Kidney (tissue), 14 donors: ENCODE data around the gene NANOGP8. TPM values are rescaled to one million over a fixed set of nuclear protein-coding genes. Genes with fewer than 3 reads are reported as not detected.

Experiments
- DNase-seq, 5 donors: peaks; one replicate each; pipeline ENCODE4 v3.0.0-alpha.2; 2013 to 2020
- FAIRE-seq: peaks from 2 replicates; lab custom pipeline; 2012; peaks lifted over from hg19 to GRCh38; lab: Jason Lieb, UNC
- H3K27ac ChIP-seq, 2 donors: one replicate each; pipeline ENCODE4 v1.7.0; 2013; ENCODE audit warnings: low read depth in 2 of 2, low read length in 2 of 2, inconsistent platforms in 1 of 2
- H3K27me3 ChIP-seq: one replicate; pipeline ENCODE4 v1.7.1; 2013; ENCODE audit warnings: low read length, inconsistent platforms; ENCODE audit not compliant: control insufficient read depth, insufficient read depth
- H3K36me3 ChIP-seq, 3 donors: one replicate each; pipeline versions ENCODE4 v1.7.0 to v1.7.1; 2013; ENCODE audit warnings: low read length in 3 of 3, control low read depth in 1 of 3, inconsistent platforms in 1 of 3; ENCODE audit not compliant: insufficient read depth in 3 of 3, control insufficient read depth in 2 of 3
- H3K4me1 ChIP-seq, 3 donors: one replicate each; pipeline versions ENCODE4 v1.7.0 to v1.7.1; 2013; ENCODE audit warnings: low read length in 3 of 3, inconsistent platforms in 1 of 3, low read depth in 1 of 3; ENCODE audit not compliant: control insufficient read depth in 2 of 3, insufficient read depth in 2 of 3
- H3K4me3 ChIP-seq, 3 donors: one replicate each; pipeline versions ENCODE4 v1.7.0 to v1.8.1; 2013; ENCODE audit warnings: low read length in 3 of 3, control low read depth in 1 of 3, inconsistent platforms in 1 of 3
- H3K9ac ChIP-seq, 3 donors: one replicate each; pipeline versions ENCODE4 v1.7.0 to v1.7.1; 2013; ENCODE audit warnings: low read length in 3 of 3, control low read depth in 1 of 3, inconsistent platforms in 1 of 3
- H3K9me3 ChIP-seq, 3 donors: one replicate each; pipeline versions ENCODE4 v1.7.0 to v1.7.1; 2013; ENCODE audit warnings: low read length in 3 of 3, control low read depth in 1 of 3, inconsistent platforms in 1 of 3; ENCODE audit not compliant: control insufficient read depth in 2 of 3, insufficient read depth in 1 of 3
- CTCF ChIP-seq: IDR thresholded peaks from 3 replicates; pipeline ENCODE4 v1.5.1; 2012; ENCODE audit warnings: mild to moderate bottlenecking, moderate library complexity, borderline replicate concordance; ENCODE audit not compliant: insufficient read depth; ENCODE audit errors: extremely low read depth
- intact Hi-C: fragments of 100-400 bp; cut with DNase I; formaldehyde crosslinking; loops from one replicate; pipeline ENCODE4 v1.11.1; 2022
- polyA plus RNA-seq: library from polyadenylated mRNA; stranded (reverse); fragments of 350-450 nt; fragmentation: Illumina TruSeq; extraction: RNeasy Lipid Tissue Mini Kit (QIAGEN cat#74804); gene quantifications from one replicate; pipeline ENCODE4 v1.2.3, GENCODE V29; 2014; ENCODE audit warnings: low read depth, low replicate concordance; ENCODE audit not compliant: insufficient read depth
- total RNA-seq: library from RNA; stranded (reverse); fragmentation: NEBNext Ultra II Directional; extraction: Animal tissue kit (Norgen Biotek cat#: 25700); gene quantifications from one replicate; pipeline ENCODE4 v1.2.1, GENCODE V29; 2021
- donor health status: control.
- donor health status: control.
- donor health status: control.
- donor health status: control.
- donor health status: control.
- donor health status: DM: yes; HTN: yes; CAD: no.
- donor health status: Normal renal cell carcinoma (clear cell type).

The NANOGP8 gene
- total and polyA plus RNA-seq, 2 donors from 2014 or later, result 1.3 TPM; not detected in 1

- no peak for FAIRE-seq
- Histone ChIP-seq H3K36me3 (no peaks in the 10 kb centered on the region), H3K27ac (no peak overlapping the region), H3K4me3 (no peak overlapping the region), H3K4me1 (peaks cover 0 to under 1% (median 0%) of the 10 kb centered on the region in 3 donors), H3K27me3 (no peaks in the 10 kb centered on the region), H3K9ac (no peak overlapping the region), H3K9me3 (no peaks in the 10 kb centered on the region)
- no peak for TF ChIP-seq CTCF
- intact Hi-C loops, result no loop called here
- no peak for DNase-seq
Measured at GRCh38 chr15:35060591-35060990, 24.5 kb downstream of the NANOGP8 start.

- DNase-seq (no peak), FAIRE-seq (no peak)
- intact Hi-C loops, result no loop called here
- Histone ChIP-seq H3K36me3 (no peaks in the 10 kb centered on the region), H3K27me3 (no peaks in the 10 kb centered on the region), H3K9ac (no peak overlapping the region), H3K4me1 (peaks cover 0 to 2% (median 0%) of the 10 kb centered on the region in 3 donors), H3K4me3 (no peak overlapping the region), H3K9me3 (no peaks in the 10 kb centered on the region), H3K27ac (no peak overlapping the region)
- no peak for TF ChIP-seq CTCF
Measured at GRCh38 chr15:35058534-35059054, 26.5 kb downstream of the NANOGP8 start.

GRCh38 chr15:35055416-35056105 lies 29.5 kb downstream of the NANOGP8 start:
- no peak for FAIRE-seq
- no peak for TF ChIP-seq CTCF

More at GRCh38 chr15:35055416-35056105, 29.5 kb downstream of the NANOGP8 start:
- H3K27ac ChIP-seq, result no peak overlapping the region
- no peaks in the 10 kb centered on the region for H3K27me3 ChIP-seq
- no peak overlapping the region for H3K9ac ChIP-seq
- H3K4me3 ChIP-seq, result no peak overlapping the region
- H3K36me3 ChIP-seq, result no peaks in the 10 kb centered on the region
- H3K9me3 ChIP-seq, result no peaks in the 10 kb centered on the region
- peak in 2 of 5 donors; percentile 12 to 58 for DNase-seq
- H3K4me1 ChIP-seq, result peaks cover 0 to 2% (median 0%) of the 10 kb centered on the region in 3 donors
- intact Hi-C loops, result no loop called here
